ENCODE results near the gene ZNF615. TPM values are rescaled to one million over a fixed set of nuclear protein-coding genes. Genes with fewer than 3 reads are reported as not detected.
"Not testable (repeated sequence)": the region's sequence is repeated elsewhere in the genome, so short reads cannot be mapped to it uniquely, and the experiment has no call there.

Gene ZNF615
- 0.80 and 1.4 TPM in 2 replicates for total RNA-seq (2014; rRNA removed; shearing (Covaris generic))

GRCh38 chr19:52007806-52008557, at the start of gene ZNF615:
TSS of gene ZNF615 (minus strand) at chr19:52008211. CDS start at chr19:52003711, 4,500 bp downstream.
- Histone ChIP-seq H3K36me3 (replicated peaks; ENCODE audit: control insufficient read depth, insufficient read depth, low read length) (peaks cover 1% of the 10 kb centered on the region; the same call in 1 of the 2 replicates), H3K27me3 (ENCODE audit: control insufficient read depth, insufficient read depth, low read length) (no peaks in the 10 kb centered on the region), H3K4me3 (ENCODE audit: insufficient read depth, low read depth, low read length) (peak within 1 kb of the TSS; percentile 73)
- peak; percentile 86 for DNase-seq

- not testable (repeated sequence) for DNase-seq; H3K4me3 ChIP-seq (ENCODE audit: insufficient read depth, low read depth, low read length)
These were observed 48.5 kb upstream of the ZNF615 start for GRCh38 chr19:52056480-52056879.

GRCh38 chr19:52051736-52052135, 43.7 kb upstream of the ZNF615 start:
- H3K27me3 ChIP-seq (ENCODE audit: control insufficient read depth, insufficient read depth, low read length); DNase-seq; H3K36me3 ChIP-seq (replicated peaks; ENCODE audit: control insufficient read depth, insufficient read depth, low read length); H3K4me3 ChIP-seq (ENCODE audit: insufficient read depth, low read depth, low read length): not testable (repeated sequence)

More at GRCh38 chr19:52056480-52056879, 48.5 kb upstream of the ZNF615 start:
- not testable (repeated sequence) for H3K27me3 ChIP-seq (ENCODE audit: control insufficient read depth, insufficient read depth, low read length); H3K36me3 ChIP-seq (replicated peaks; ENCODE audit: control insufficient read depth, insufficient read depth, low read length)

GRCh38 chr19:52048555-52049501, 40.8 kb upstream of the ZNF615 start, which contains the start of gene ZNF432:
TSS of gene ZNF432 (minus strand) at chr19:52048838. CDS start at chr19:52046868, 1,970 bp downstream.
- Histone ChIP-seq H3K36me3 (replicated peaks; ENCODE audit: control insufficient read depth, insufficient read depth, low read length) (no peaks in the 10 kb centered on the region), H3K4me3 (ENCODE audit: insufficient read depth, low read depth, low read length) (peak within 1 kb of the TSS; percentile 76), H3K27me3 (ENCODE audit: control insufficient read depth, insufficient read depth, low read length) (no peaks in the 10 kb centered on the region)
- peak; percentile 92 for DNase-seq

- Histone ChIP-seq H3K36me3 (replicated peaks; ENCODE audit: control insufficient read depth, insufficient read depth, low read length) (peaks cover 8% of the 10 kb centered on the region), H3K4me3 (ENCODE audit: insufficient read depth, low read depth, low read length) (no peak overlapping the region), H3K27me3 (ENCODE audit: control insufficient read depth, insufficient read depth, low read length) (no peaks in the 10 kb centered on the region)
- no peak for DNase-seq
These were observed 31.2 kb upstream of the ZNF615 start for GRCh38 chr19:52039169-52039568.

- Histone ChIP-seq H3K4me3 (ENCODE audit: insufficient read depth, low read depth, low read length) (no peak overlapping the region), H3K27me3 (ENCODE audit: control insufficient read depth, insufficient read depth, low read length) (no peaks in the 10 kb centered on the region), H3K36me3 (replicated peaks; ENCODE audit: control insufficient read depth, insufficient read depth, low read length) (peaks cover 13% of the 10 kb centered on the region)
- DNase-seq: no peak
These were observed 26.2 kb upstream of the ZNF615 start for GRCh38 chr19:52034051-52034728.

GRCh38 chr19:52028780-52029123, 20.7 kb upstream of the ZNF615 start:
- peaks cover 8% of the 10 kb centered on the region for H3K36me3 ChIP-seq (replicated peaks; ENCODE audit: control insufficient read depth, insufficient read depth, low read length)
- peak; percentile 59 for DNase-seq
- no peaks in the 10 kb centered on the region for H3K27me3 ChIP-seq (ENCODE audit: control insufficient read depth, insufficient read depth, low read length)
- peak overlapping the region; percentile 62 for H3K4me3 ChIP-seq (ENCODE audit: insufficient read depth, low read depth, low read length)

GRCh38 chr19:52028027-52028779, 20.2 kb upstream of the ZNF615 start, which contains the start of gene ZNF614:
TSS of gene ZNF614 (minus strand) at chr19:52028379. CDS start at chr19:52025745, 2,634 bp downstream.
- Histone ChIP-seq H3K36me3 (replicated peaks; ENCODE audit: control insufficient read depth, insufficient read depth, low read length) (peaks cover 10% of the 10 kb centered on the region), H3K27me3 (ENCODE audit: control insufficient read depth, insufficient read depth, low read length) (no peaks in the 10 kb centered on the region), H3K4me3 (ENCODE audit: insufficient read depth, low read depth, low read length) (peak within 1 kb of the TSS; percentile 62)
- DNase-seq: peak; percentile 89

- not testable (repeated sequence) for H3K4me3 ChIP-seq (ENCODE audit: insufficient read depth, low read depth, low read length); DNase-seq; H3K27me3 ChIP-seq (ENCODE audit: control insufficient read depth, insufficient read depth, low read length); H3K36me3 ChIP-seq (replicated peaks; ENCODE audit: control insufficient read depth, insufficient read depth, low read length)
These were observed 18.4 kb upstream of the ZNF615 start for GRCh38 chr19:52026255-52026990.

GRCh38 chr19:52024478-52024877, 16.5 kb upstream of the ZNF615 start:
- H3K36me3 ChIP-seq (replicated peaks; ENCODE audit: control insufficient read depth, insufficient read depth, low read length): peaks cover 16% of the 10 kb centered on the region

GRCh38 chr19:52022193-52022592, 14.2 kb upstream of the ZNF615 start:
- Histone ChIP-seq H3K27me3 (ENCODE audit: control insufficient read depth, insufficient read depth, low read length) (no peaks in the 10 kb centered on the region), H3K4me3 (ENCODE audit: insufficient read depth, low read depth, low read length) (no peak overlapping the region), H3K36me3 (replicated peaks; ENCODE audit: control insufficient read depth, insufficient read depth, low read length) (peaks cover 24% of the 10 kb centered on the region)
- no peak for DNase-seq

More at GRCh38 chr19:52024478-52024877, 16.5 kb upstream of the ZNF615 start:
- DNase-seq; H3K27me3 ChIP-seq (ENCODE audit: control insufficient read depth, insufficient read depth, low read length); H3K4me3 ChIP-seq (ENCODE audit: insufficient read depth, low read depth, low read length): not testable (repeated sequence)

GRCh38 chr19:52020506-52020905, 12.5 kb upstream of the ZNF615 start:
- no peak for DNase-seq
- peaks cover 36% of the 10 kb centered on the region for H3K36me3 ChIP-seq (replicated peaks; ENCODE audit: control insufficient read depth, insufficient read depth, low read length)
- no peaks in the 10 kb centered on the region for H3K27me3 ChIP-seq (ENCODE audit: control insufficient read depth, insufficient read depth, low read length)
- H3K4me3 ChIP-seq (ENCODE audit: insufficient read depth, low read depth, low read length): no peak overlapping the region

GRCh38 chr19:52010674-52011073, 2.7 kb upstream of the ZNF615 start:
- Histone ChIP-seq H3K36me3 (replicated peaks; ENCODE audit: control insufficient read depth, insufficient read depth, low read length) (peaks cover 4% of the 10 kb centered on the region), H3K4me3 (ENCODE audit: insufficient read depth, low read depth, low read length) (no peak overlapping the region), H3K27me3 (ENCODE audit: control insufficient read depth, insufficient read depth, low read length) (no peaks in the 10 kb centered on the region)
- DNase-seq: no peak
